Loucy (cell line): ENCODE results near the gene LAMB1.

Experiments used
- H2AFZ ChIP-seq: fragments of 200-600 bp; sonication (generic); 2 replicates; pipeline ENCODE4 v1.6.0; 2016; ENCODE audit warnings: antibody characterized with exemption, mild to moderate bottlenecking, low read length, moderate library complexity
- H3F3A ChIP-seq: fragments of 200-600 bp; 2 replicates; pipeline ENCODE4 v1.6.0; 2016; ENCODE audit warnings: antibody characterized with exemption, low read depth, mild to moderate bottlenecking
- H3K27me3 ChIP-seq: fragments of 200-600 bp; sonication (generic); 2 replicates; pipeline ENCODE4 v1.6.1; 2014; ENCODE audit warnings: low read length, mild to moderate bottlenecking; ENCODE audit not compliant: insufficient read depth, poor library complexity, severe bottlenecking
- H3K36me3 ChIP-seq: fragments of 200-600 bp; sonication (generic); 2 replicates; pipeline ENCODE4 v1.6.1; 2016; ENCODE audit warnings: low read length; ENCODE audit not compliant: insufficient read depth
- H3K4me1 ChIP-seq: fragments of 200-600 bp; sonication (generic); 2 replicates; pipeline ENCODE4 v1.5.1; 2014; ENCODE audit warnings: low read length, mild to moderate bottlenecking; ENCODE audit not compliant: insufficient read depth, poor library complexity, severe bottlenecking
- H3K4me2 ChIP-seq: fragments of 200-600 bp; sonication (generic); 2 replicates; pipeline ENCODE4 v1.6.0; 2014; ENCODE audit warnings: antibody characterized with exemption, low read length, low read depth, mild to moderate bottlenecking; ENCODE audit not compliant: poor library complexity, severe bottlenecking
- H3K4me3 ChIP-seq: fragments of 200-600 bp; sonication (generic); 2 replicates; pipeline ENCODE4 v1.5.1; 2014; ENCODE audit warnings: low read length, mild to moderate bottlenecking, mixed read lengths; ENCODE audit not compliant: poor library complexity, severe bottlenecking
- H3K79me2 ChIP-seq: fragments of 200-600 bp; sonication (generic); 2 replicates; pipeline ENCODE4 v1.6.1; 2014; ENCODE audit warnings: low read length; ENCODE audit not compliant: insufficient read depth
- H3K9ac ChIP-seq: fragments of 200-600 bp; sonication (generic); 2 replicates; pipeline ENCODE4 v1.6.0; 2014; ENCODE audit warnings: mild to moderate bottlenecking, low read depth, low read length, moderate library complexity; ENCODE audit not compliant: poor library complexity, severe bottlenecking
- H3K9me2 ChIP-seq: fragments of 200-600 bp; sonication (generic); replicated peaks from 2 replicates; pipeline ENCODE4 v1.6.1; 2016; ENCODE audit warnings: low read depth, low read length, mixed read lengths
- H3K9me3 ChIP-seq: fragments of 200-600 bp; sonication (generic); 2 replicates; pipeline ENCODE4 v1.6.1; 2014; ENCODE audit warnings: mild to moderate bottlenecking, antibody characterized with exemption, low read length, low read depth; ENCODE audit not compliant: insufficient read depth
- H4K20me1 ChIP-seq: fragments of 200-600 bp; sonication (generic); 2 replicates; pipeline ENCODE4 v1.6.0; 2014; ENCODE audit warnings: antibody characterized with exemption, low read length, mild to moderate bottlenecking; ENCODE audit not compliant: insufficient read depth, poor library complexity, severe bottlenecking
- CTCF ChIP-seq: fragments of 200-600 bp; sonication (generic); conservative IDR thresholded peaks from 2 replicates; pipeline ENCODE4 v1.5.1; 2014; ENCODE audit warnings: mild to moderate bottlenecking, antibody characterized with exemption, low read length
- EZH2phosphoT487 ChIP-seq: fragments of 200-600 bp; IDR thresholded peaks from 2 replicates; pipeline ENCODE4 v1.6.1; 2018; ENCODE audit warnings: antibody characterized with exemption, mild to moderate bottlenecking, moderate library complexity, borderline replicate concordance

The LAMB1 gene

GRCh38 chr7:107879400-107880035, 123.4 kb downstream of the LAMB1 start:
- no peaks in the 10 kb centered on the region for H3K79me2 ChIP-seq
- no peak overlapping the region for H3K9ac ChIP-seq
- no peaks in the 10 kb centered on the region for H3F3A ChIP-seq
- H3K4me3 ChIP-seq, result peak overlapping the region; percentile 44
- H4K20me1 ChIP-seq, result no peaks in the 10 kb centered on the region
- no peaks in the 10 kb centered on the region for H3K9me3 ChIP-seq
- H3K36me3 ChIP-seq, result no peaks in the 10 kb centered on the region
- peak overlapping the region; percentile 49 for H3K4me2 ChIP-seq
- peak overlapping the region; percentile 82 for H2AFZ ChIP-seq
- H3K4me1 ChIP-seq, result no peaks in the 10 kb centered on the region
- no peaks in the 10 kb centered on the region for H3K27me3 ChIP-seq
- no peaks in the 10 kb centered on the region for H3K9me2 ChIP-seq
- TF ChIP-seq EZH2phosphoT487 (no peak), CTCF (peak; percentile 92)

- Histone ChIP-seq H3K4me2 (no peak overlapping the region), H3K79me2 (no peaks in the 10 kb centered on the region), H3K9me2 (no peaks in the 10 kb centered on the region), H3K9ac (no peak overlapping the region), H3K27me3 (no peaks in the 10 kb centered on the region), H3K9me3 (no peaks in the 10 kb centered on the region), H3F3A (no peaks in the 10 kb centered on the region), H3K36me3 (no peaks in the 10 kb centered on the region), H3K4me3 (no peak overlapping the region), H4K20me1 (no peaks in the 10 kb centered on the region), H2AFZ (no peak overlapping the region), H3K4me1 (no peaks in the 10 kb centered on the region)
- TF ChIP-seq CTCF (no peak), EZH2phosphoT487 (no peak)
These were observed 124.3 kb downstream of the LAMB1 start for GRCh38 chr7:107878636-107879035.

- Histone ChIP-seq H3K9ac (no peak overlapping the region), H3K36me3 (no peaks in the 10 kb centered on the region), H3K9me2 (no peaks in the 10 kb centered on the region), H2AFZ (no peak overlapping the region), H3K27me3 (no peaks in the 10 kb centered on the region), H3K79me2 (no peaks in the 10 kb centered on the region), H3K9me3 (no peaks in the 10 kb centered on the region), H3K4me1 (no peaks in the 10 kb centered on the region), H3K4me3 (no peak overlapping the region), H4K20me1 (no peaks in the 10 kb centered on the region), H3F3A (no peaks in the 10 kb centered on the region), H3K4me2 (no peak overlapping the region)
- TF ChIP-seq EZH2phosphoT487 (no peak), CTCF (no peak)
These were observed 125.1 kb downstream of the LAMB1 start for GRCh38 chr7:107877731-107878382.
